MM.1S (cell line): ENCODE results near the gene RHOXF2B.
"Not testable (repeated sequence)": the region's sequence is repeated elsewhere in the genome, so short reads cannot be mapped to it uniquely, and the experiment has no call there.

Experiments
- DNase-seq: peaks from one replicate; pipeline ENCODE4 v3.0.0-alpha.2; 2015
- H2AFZ ChIP-seq: fragments of 300-600 bp; sonication (generic); 2 replicates; pipeline ENCODE4 v1.6.0; 2016; ENCODE audit warnings: antibody characterized with exemption, low read length
- H3F3A ChIP-seq: fragments of 300-600 bp; sonication (generic); 2 replicates; pipeline ENCODE4 v1.6.1; 2016; ENCODE audit warnings: mild to moderate bottlenecking, antibody characterized with exemption, low read length, moderate library complexity, mixed read lengths; ENCODE audit not compliant: insufficient read depth
- H3K27ac ChIP-seq: fragments of 300-600 bp; sonication (generic); 2 replicates; pipeline ENCODE4 v1.5.1; 2016; ENCODE audit warnings: mild to moderate bottlenecking, low read length
- H3K27me3 ChIP-seq: fragments of 300-600 bp; sonication (generic); replicated peaks from 2 replicates; pipeline ENCODE4 v1.6.0; 2016; ENCODE audit warnings: low read length; ENCODE audit not compliant: insufficient read depth
- H3K36me3 ChIP-seq: fragments of 300-600 bp; sonication (generic); replicated peaks from 2 replicates; pipeline ENCODE4 v1.6.1; 2016; ENCODE audit warnings: mild to moderate bottlenecking, low read length, mixed read lengths; ENCODE audit not compliant: insufficient read depth
- H3K4me1 ChIP-seq: fragments of 300-600 bp; sonication (generic); 2 replicates; pipeline ENCODE4 v1.6.1; 2016; ENCODE audit warnings: low read length, mixed read lengths
- H3K4me2 ChIP-seq: fragments of 300-600 bp; sonication (generic); 2 replicates; pipeline ENCODE4 v1.6.0; 2016; ENCODE audit warnings: low read depth, low read length
- H3K4me3 ChIP-seq: fragments of 300-600 bp; sonication (generic); 2 replicates; pipeline ENCODE4 v1.5.1; 2016; ENCODE audit warnings: low read length, mixed read lengths
- H3K79me2 ChIP-seq: fragments of 300-600 bp; sonication (generic); 2 replicates; pipeline ENCODE4 v1.6.1; 2016; ENCODE audit warnings: mixed run types, low read length, mixed read lengths
- H3K9ac ChIP-seq: fragments of 300-600 bp; sonication (generic); 2 replicates; pipeline ENCODE4 v1.6.1; 2016; ENCODE audit warnings: low read length, mixed read lengths
- H3K9me2 ChIP-seq: fragments of 300-600 bp; sonication (generic); replicated peaks from 2 replicates; pipeline ENCODE4 v1.6.1; 2016; ENCODE audit warnings: mild to moderate bottlenecking, low read length, mixed read lengths; ENCODE audit not compliant: insufficient read depth
- H3K9me3 ChIP-seq: fragments of 300-600 bp; sonication (generic); replicated peaks from 2 replicates; pipeline ENCODE4 v1.6.1; 2016; ENCODE audit warnings: mild to moderate bottlenecking, low read length, mixed read lengths; ENCODE audit not compliant: insufficient read depth
- H4K20me1 ChIP-seq: fragments of 300-600 bp; sonication (generic); 2 replicates; pipeline ENCODE4 v1.6.1; 2016; ENCODE audit warnings: mild to moderate bottlenecking, low read length, moderate library complexity, mixed read lengths; ENCODE audit not compliant: insufficient read depth
- CTCF ChIP-seq: fragments of 300-600 bp; sonication (generic); IDR thresholded peaks from 2 replicates; pipeline ENCODE4 v1.5.1; 2016; ENCODE audit warnings: antibody characterized with exemption, low read length, mixed read lengths
- EZH2 ChIP-seq: fragments of 300-600 bp; sonication (generic); optimal IDR thresholded peaks from 2 replicates; pipeline ENCODE3; 2017; ENCODE audit warnings: low read depth, mild to moderate bottlenecking, antibody characterized with exemption, low read length, mixed read lengths
- EZH2phosphoT487 ChIP-seq: fragments of 300-600 bp; sonication (generic); IDR thresholded peaks from 2 replicates; pipeline ENCODE4 v1.6.1; 2018; ENCODE audit warnings: antibody characterized with exemption, low read length

RHOXF2B gene

GRCh38 chrX:120077590-120077989 lies at the start of gene RHOXF2B:
TSS of gene RHOXF2B (minus strand) at chrX:120077690. CDS start at chrX:120077552, 138 bp downstream.
- not testable (repeated sequence) for H3K4me3 ChIP-seq, H3K9me3 ChIP-seq, H2AFZ ChIP-seq, H3K27me3 ChIP-seq, H3K9me2 ChIP-seq, H3K36me3 ChIP-seq, H3K79me2 ChIP-seq, DNase-seq, H3K9ac ChIP-seq, H3K4me1 ChIP-seq, H3K4me2 ChIP-seq, H3F3A ChIP-seq, H3K27ac ChIP-seq, H4K20me1 ChIP-seq

DNA sequence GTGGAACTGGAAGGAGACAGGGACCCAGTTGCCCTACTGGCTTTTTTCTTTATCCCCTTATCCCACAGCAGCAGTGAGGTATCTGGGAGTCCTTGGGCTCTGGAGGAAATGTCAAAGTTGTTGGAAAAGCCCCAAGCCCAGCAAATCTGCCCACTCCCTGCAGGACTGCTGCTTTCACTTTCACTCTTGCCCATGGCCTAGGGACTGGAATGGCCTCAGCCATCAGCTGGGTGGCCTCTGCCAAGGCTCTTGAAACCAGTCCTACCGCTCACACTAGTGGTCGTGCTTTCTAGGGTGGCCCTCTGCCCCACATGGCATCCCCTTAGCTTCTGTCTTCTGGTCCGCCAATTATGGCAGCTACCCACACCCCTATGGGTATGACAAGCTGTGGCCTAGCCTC lies 48.0 kb upstream of the RHOXF2B start:
- TF ChIP-seq CTCF (no peak), EZH2phosphoT487 (no peak), EZH2 (no peak)
- Histone ChIP-seq H3F3A (no peaks in the 10 kb centered on the region), H3K79me2 (no peaks in the 10 kb centered on the region), H3K27ac (no peak overlapping the region), H3K36me3 (no peaks in the 10 kb centered on the region), H3K4me3 (no peak overlapping the region), H3K9ac (no peak overlapping the region), H4K20me1 (no peaks in the 10 kb centered on the region), H3K4me1 (peaks cover 3% of the 10 kb centered on the region; the same call in 1 of the 2 replicates), H3K9me2 (no peaks in the 10 kb centered on the region), H3K4me2 (no peak overlapping the region), H3K9me3 (no peaks in the 10 kb centered on the region), H2AFZ (no peak overlapping the region), H3K27me3 (no peaks in the 10 kb centered on the region)
- no peak for DNase-seq

GRCh38 chrX:120120223-120120622 lies 42.7 kb upstream of the RHOXF2B start:
- H3K9ac ChIP-seq: no peak overlapping the region
- no peaks in the 10 kb centered on the region for H3K79me2 ChIP-seq
- peaks cover 3% of the 10 kb centered on the region; the same call in 1 of the 2 replicates for H3K4me1 ChIP-seq
- no peak overlapping the region for H3K4me2 ChIP-seq
- no peak overlapping the region for H2AFZ ChIP-seq
- TF ChIP-seq EZH2phosphoT487 (no peak), CTCF (no peak), EZH2 (no peak)
- H3K36me3 ChIP-seq: no peaks in the 10 kb centered on the region
- no peaks in the 10 kb centered on the region for H3K27me3 ChIP-seq
- no peaks in the 10 kb centered on the region for H3F3A ChIP-seq
- no peak for DNase-seq
- no peak overlapping the region for H3K27ac ChIP-seq
- H3K9me3 ChIP-seq: no peaks in the 10 kb centered on the region
- H3K9me2 ChIP-seq: no peaks in the 10 kb centered on the region
- H4K20me1 ChIP-seq: no peaks in the 10 kb centered on the region
- H3K4me3 ChIP-seq: no peak overlapping the region

GRCh38 chrX:120115438-120115963 lies 38.0 kb upstream of the RHOXF2B start, which contains the start of gene RHOXF1:
TSS of gene RHOXF1 (minus strand) at chrX:120115913. CDS start at chrX:120115862, 51 bp downstream.
- H4K20me1 ChIP-seq: no peaks in the 10 kb centered on the region
- no peaks in the 10 kb centered on the region for H3K4me1 ChIP-seq
- no peaks in the 10 kb centered on the region for H3K27me3 ChIP-seq
- no peak for TF ChIP-seq EZH2
- TF ChIP-seq CTCF: no peak
- TF ChIP-seq EZH2phosphoT487: no peak
- no peak within 1 kb of the TSS for H3K27ac ChIP-seq
- no peak within 1 kb of the TSS for H3K9ac ChIP-seq
- H3K4me2 ChIP-seq: no peak within 1 kb of the TSS
- no peak for DNase-seq
- no peaks in the 10 kb centered on the region for H3K9me2 ChIP-seq
- H3K4me3 ChIP-seq: no peak within 1 kb of the TSS
- H2AFZ ChIP-seq: no peak within 1 kb of the TSS
- no peaks in the 10 kb centered on the region for H3F3A ChIP-seq
- no peaks in the 10 kb centered on the region for H3K36me3 ChIP-seq
- no peaks in the 10 kb centered on the region for H3K9me3 ChIP-seq
- no peaks in the 10 kb centered on the region for H3K79me2 ChIP-seq
